ENCODE measurements around the gene KRTAP10-2.
A peak's percentile ranks its signal among the peaks of the same experiment; 100 is the strongest.
"Not testable (repeated sequence)": the region's sequence is repeated elsewhere in the genome, so short reads cannot be mapped to it uniquely, and the experiment has no call there.

Gene KRTAP10-2

GRCh38 chr21:44513389-44514217 lies 37.7 kb downstream of the KRTAP10-2 start:
- no peak for DNase-seq (ENCODE audit: low spot score)

- DNase-seq (ENCODE audit: low spot score) = no peak
Observed at GRCh38 chr21:44512496-44513388, 38.6 kb downstream of the KRTAP10-2 start.

GRCh38 chr21:44511938-44512275 lies 39.4 kb downstream of the KRTAP10-2 start:
- DNase-seq (ENCODE audit: low spot score) = no peak

- DNase-seq (ENCODE audit: low spot score) = no peak
Observed at GRCh38 chr21:44511219-44511937, 39.9 kb downstream of the KRTAP10-2 start.

GRCh38 chr21:44510508-44511218 lies 40.6 kb downstream of the KRTAP10-2 start:
- peak; percentile 75 for DNase-seq (ENCODE audit: low spot score)

- no peak for DNase-seq (ENCODE audit: low spot score)
Observed at GRCh38 chr21:44510109-44510507, 41.2 kb downstream of the KRTAP10-2 start.

GRCh38 chr21:44509539-44509938 lies 41.8 kb downstream of the KRTAP10-2 start:
- no peak for DNase-seq (ENCODE audit: low spot score)

- no peak for DNase-seq (ENCODE audit: low spot score)
Observed at GRCh38 chr21:44508711-44509445, 42.4 kb downstream of the KRTAP10-2 start.

- DNase-seq (ENCODE audit: low spot score) = no peak
Observed at GRCh38 chr21:44508426-44508710, 42.9 kb downstream of the KRTAP10-2 start.

GRCh38 chr21:44507673-44508425 lies 43.5 kb downstream of the KRTAP10-2 start:
- DNase-seq (ENCODE audit: low spot score) = no peak

GRCh38 chr21:44506279-44507255 lies 44.7 kb downstream of the KRTAP10-2 start:
- no peak for DNase-seq (ENCODE audit: low spot score)

- DNase-seq (ENCODE audit: low spot score) = no peak
Observed at GRCh38 chr21:44505673-44506278, 45.5 kb downstream of the KRTAP10-2 start.

GRCh38 chr21:44503901-44504399 lies 47.4 kb downstream of the KRTAP10-2 start:
- peak; percentile 9 for DNase-seq (ENCODE audit: low spot score)

- not testable (repeated sequence) for DNase-seq (ENCODE audit: low spot score)
Observed at GRCh38 chr21:44503006-44503889, 48.1 kb downstream of the KRTAP10-2 start.

GRCh38 chr21:44502171-44502958 lies 48.9 kb downstream of the KRTAP10-2 start:
- DNase-seq (ENCODE audit: low spot score) = no peak
